IMR-90 (cell line): ENCODE data around the gene SYNPO2L. TPM values are rescaled to one million over a fixed set of nuclear protein-coding genes. Genes with fewer than 3 reads are reported as not detected.
"Not testable (repeated sequence)": the region's sequence is repeated elsewhere in the genome, so short reads cannot be mapped to it uniquely, and the experiment has no call there.

Source experiments
- ATAC-seq: fragments of 200-7000 bp; cut with Tn5 transposase; 2 replicates; pipeline ENCODE4 v1.9.1; 2020; ENCODE audit warnings: low read depth, mild to moderate bottlenecking, moderate library complexity
- BruUV-seq: library from RNA; stranded (reverse); fragments of 400-500 nt; replicated peaks from 2 replicates; lab custom pipeline; 2021; lab: Mats Ljungman, UMichigan
- CTCF ChIA-PET: fragments of 300-600 bp; formaldehyde crosslinking; extraction: SDS; loops from one replicate; lab custom pipeline; 2021; ENCODE audit warnings: antibody characterized with exemption; lab: Yijun Ruan, JAX
- POLR2A ChIA-PET: fragments of 300-600 bp; sonication (Branson Sonifier 250); formaldehyde crosslinking; loops from one replicate; lab custom pipeline; 2022; ENCODE audit warnings: antibody characterized with exemption; ENCODE audit not compliant: unreplicated experiment; lab: Charles Lee
- DNase-seq: peaks from one replicate; pipeline ENCODE4 v3.0.0; 2013
- H2AFZ ChIP-seq: replicated peaks from 2 replicates; pipeline ENCODE3; 2013; ENCODE audit warnings: low read length, mild to moderate bottlenecking; ENCODE audit not compliant: poor library complexity
- H2AK5ac ChIP-seq: 2 replicates; pipeline ENCODE4 v1.6.1; 2013; ENCODE audit warnings: low read depth, low read length, inconsistent platforms
- H2AK9ac ChIP-seq: replicated peaks from 2 replicates; pipeline ENCODE3; 2013; ENCODE audit warnings: mild to moderate bottlenecking, low read depth, low read length, moderate library complexity; ENCODE audit not compliant: poor library complexity
- H2BK120ac ChIP-seq: 2 replicates; pipeline ENCODE4 v1.6.1; 2013; ENCODE audit warnings: low read depth, low read length, inconsistent platforms
- H2BK15ac ChIP-seq: 3 replicates; pipeline ENCODE4 v1.6.1; 2013; ENCODE audit warnings: low read depth, low read length, inconsistent platforms
- H2BK20ac ChIP-seq: 2 replicates; pipeline ENCODE4 v1.6.1; 2013; ENCODE audit warnings: low read depth, mild to moderate bottlenecking, inconsistent platforms, low read length, moderate library complexity
- H2BK5ac ChIP-seq: 2 replicates; pipeline ENCODE4 v1.6.1; 2013; ENCODE audit warnings: mild to moderate bottlenecking, low read depth, low read length, inconsistent platforms; ENCODE audit not compliant: poor library complexity, severe bottlenecking
- H3K14ac ChIP-seq: replicated peaks from 2 replicates; pipeline ENCODE4 v1.6.1; 2013; ENCODE audit warnings: low read depth, low read length, inconsistent platforms
- H3K18ac ChIP-seq: 2 replicates; pipeline ENCODE4 v1.6.1; 2013; ENCODE audit warnings: low read depth, low read length, control low read depth
- H3K23ac ChIP-seq: 2 replicates; pipeline ENCODE4 v1.6.1; 2013; ENCODE audit warnings: low read depth, low read length, inconsistent platforms
- H3K27ac ChIP-seq: 2 replicates; pipeline ENCODE4 v1.5.1; 2013; ENCODE audit warnings: mild to moderate bottlenecking, control low read depth, low read length; ENCODE audit not compliant: insufficient read depth
- H3K27me3 ChIP-seq: 2 replicates; pipeline ENCODE4 v1.6.1; 2013; ENCODE audit warnings: low read length; ENCODE audit not compliant: control insufficient read depth, insufficient read depth
- H3K36me3 ChIP-seq: 2 replicates; pipeline ENCODE4 v1.6.1; 2013; ENCODE audit warnings: low read length, mixed read lengths; ENCODE audit not compliant: control insufficient read depth, insufficient read depth
- H3K4ac ChIP-seq: 2 replicates; pipeline ENCODE4 v1.6.1; 2013; ENCODE audit warnings: low read depth, low read length, inconsistent platforms
- H3K4me1 ChIP-seq: 2 replicates; pipeline ENCODE4 v1.6.1; 2013; ENCODE audit warnings: low read length, mixed read lengths; ENCODE audit not compliant: control insufficient read depth, insufficient read depth
- H3K4me2 ChIP-seq: 2 replicates; pipeline ENCODE4 v1.6.1; 2013; ENCODE audit warnings: low read depth, mild to moderate bottlenecking, control low read depth, low read length, moderate library complexity
- H3K4me3 ChIP-seq: 2 replicates; pipeline ENCODE4 v1.5.1; 2013; ENCODE audit warnings: low read depth, mild to moderate bottlenecking, control low read depth, low read length, moderate library complexity; ENCODE audit not compliant: insufficient read depth
- H3K56ac ChIP-seq: 2 replicates; pipeline ENCODE4 v1.6.1; 2013; ENCODE audit warnings: low read length, inconsistent platforms; ENCODE audit not compliant: insufficient read depth; ENCODE audit errors: extremely low read depth
- H3K79me1 ChIP-seq, 2 experiments: 2 replicates each; pipeline ENCODE4 v1.6.1; 2013; ENCODE audit warnings: low read length in 2 of 2, inconsistent platforms in 1 of 2, low read depth in 1 of 2
- H3K9ac ChIP-seq: 2 replicates; pipeline ENCODE4 v1.6.1; 2013; ENCODE audit warnings: low read depth, low read length, control low read depth
- H3K9me1 ChIP-seq: 2 replicates; pipeline ENCODE4 v1.6.1; 2013; ENCODE audit warnings: low read length, inconsistent platforms; ENCODE audit not compliant: insufficient read depth
- H3K9me3 ChIP-seq: 2 replicates; pipeline ENCODE4 v1.6.1; 2013; ENCODE audit warnings: low read length; ENCODE audit not compliant: control insufficient read depth, insufficient read depth
- H4K20me1 ChIP-seq: 2 replicates; pipeline ENCODE4 v1.6.1; 2013; ENCODE audit warnings: low read length, inconsistent platforms; ENCODE audit not compliant: insufficient read depth
- H4K5ac ChIP-seq: 2 replicates; pipeline ENCODE4 v1.6.1; 2013; ENCODE audit warnings: mild to moderate bottlenecking, low read depth, low read length, control low read depth
- H4K8ac ChIP-seq, 2 experiments: 2 replicates each; pipeline ENCODE4 v1.6.1; 2013; ENCODE audit warnings: low read depth in 2 of 2, low read length in 2 of 2, control low read depth in 1 of 2, inconsistent platforms in 1 of 2
- H4K91ac ChIP-seq: 2 replicates; pipeline ENCODE4 v1.6.1; 2013; ENCODE audit warnings: low read depth, low read length, inconsistent platforms; ENCODE audit not compliant: insufficient read depth
- WGBS, 2 experiments: methylation state at CpG; one replicate each; pipeline versions ENCODE4 v1.1.5 to v1.1.7; 2013; ENCODE audit warnings: missing lambda C conversion rate in 2 of 2; ENCODE audit not compliant: insufficient read length in 1 of 2; ENCODE audit errors: extremely low coverage in 2 of 2; 5-methylcytosine and 5-hydroxymethylcytosine counted together
- dilution Hi-C: fragments of 300-500 bp; cut with HindIII; formaldehyde crosslinking; loops from one replicate; pipeline ENCODE4 v1.14.3; 2018; ENCODE audit warnings: low sequenced_read_pairs; ENCODE audit not compliant: unreplicated experiment
- in situ Hi-C: fragments of 300-500 bp; cut with MboI; formaldehyde crosslinking; loops from 3 replicates; pipeline ENCODE4 v1.14.3; 2019; ENCODE audit warnings: low sequenced_read_pairs, inconsistent platforms, mixed read lengths
- intact Hi-C: fragments of 100-400 bp; cut with micrococcal nuclease; formaldehyde crosslinking; loops from 2 replicates; pipeline ENCODE4 v1.10.0; 2022
- polyA plus RNA-seq, 3 experiments: library from polyadenylated mRNA; depleted of rRNA; stranded (reverse); fragments of >200 nt; gene quantifications; 2 replicates each; pipeline ENCODE4 v1.2.3, GENCODE V29; 2012; ENCODE audit warnings: low replicate concordance in 1 of 3
- total RNA-seq: library from RNA; depleted of rRNA; stranded (reverse); fragments of >200 nt; gene quantifications from 2 replicates; pipeline ENCODE4 v1.2.3, GENCODE V29; 2012

SYNPO2L gene
- total and polyA plus RNA-seq, 2 of the 4 experiments (the other 2 are of a cell fraction), result 0.18 to 0.62 TPM

- peak overlapping the region; percentile 16; the same call in 1 of the 2 replicates for H3K27ac ChIP-seq
- H3K14ac ChIP-seq, dilution Hi-C loops, H2BK15ac ChIP-seq, H3K23ac ChIP-seq, H3K9ac ChIP-seq, H4K20me1 ChIP-seq, H3K79me1 ChIP-seq, in situ Hi-C loops, BruUV-seq, H2AK9ac ChIP-seq, H3K56ac ChIP-seq, H3K4me1 ChIP-seq, H3K36me3 ChIP-seq, H3K9me3 ChIP-seq, H2AFZ ChIP-seq, H3K4me3 ChIP-seq, POLR2A ChIA-PET, DNase-seq, intact Hi-C loops, H3K27me3 ChIP-seq, H3K4me2 ChIP-seq, H3K9me1 ChIP-seq, H4K5ac ChIP-seq, ATAC-seq, H3K18ac ChIP-seq, CTCF ChIA-PET: not testable (repeated sequence)
- H2AK5ac ChIP-seq, result peak overlapping the region; percentile 67
- peak overlapping the region; percentile 64; the same call in 1 of the 2 replicates for H2BK120ac ChIP-seq
- 0 out of 4 replicates have a peak overlapping the region, but pooled peaks of 1 of the 2 experiments have one; percentile 42 for H4K8ac ChIP-seq
- WGBS, 2 experiments, result 100% methylated on average over 1 of the region's 3 CpGs; no CpG with 5 or more reads in 1 of the 2 experiments
- H4K91ac ChIP-seq, result peak overlapping the region; percentile 72; the same call in 1 of the 2 replicates
- peak overlapping the region; percentile 62 for H2BK5ac ChIP-seq
- H3K4ac ChIP-seq, result peak overlapping the region; percentile 65
- H2BK20ac ChIP-seq, result 0 out of 2 replicates have a peak overlapping the region, but pooled peaks have one; percentile 24
Measured at GRCh38 chr10:73665581-73665980, 9.8 kb upstream of the SYNPO2L start.

- H3K36me3 ChIP-seq, BruUV-seq, H3K27me3 ChIP-seq, H4K20me1 ChIP-seq, H3K56ac ChIP-seq, POLR2A ChIA-PET, H4K5ac ChIP-seq, H3K9me1 ChIP-seq, in situ Hi-C loops, H2BK5ac ChIP-seq, H3K27ac ChIP-seq, intact Hi-C loops, DNase-seq, H3K9me3 ChIP-seq, H3K9ac ChIP-seq, ATAC-seq, H4K8ac ChIP-seq, H3K23ac ChIP-seq, CTCF ChIA-PET, H3K4me2 ChIP-seq, H3K14ac ChIP-seq, H3K4me3 ChIP-seq, H2BK20ac ChIP-seq, dilution Hi-C loops, H4K91ac ChIP-seq, H3K4me1 ChIP-seq, H2AFZ ChIP-seq, H2AK9ac ChIP-seq, H3K18ac ChIP-seq, H3K79me1 ChIP-seq: not testable (repeated sequence)
- 0 out of 2 replicates have a peak overlapping the region, but pooled peaks have one; percentile 48 for H2BK120ac ChIP-seq
- peak overlapping the region; percentile 50 for H3K4ac ChIP-seq
- peak overlapping the region; percentile 82 for H2AK5ac ChIP-seq
- no CpG with 5 or more reads among the region's 13 CpGs for WGBS, 2 experiments
- 0 out of 3 replicates have a peak overlapping the region, but pooled peaks have one; percentile 53 for H2BK15ac ChIP-seq
Measured at GRCh38 chr10:73664156-73665040, 8.6 kb upstream of the SYNPO2L start.
